Dendritic cell treated with granulocyte-macrophage colony-stimulating factor and Interleukin-4, amounts not matched to agents 40 ng/mL and 50 ng/mL, for 4 days (primary cell): ENCODE data around the gene HK2.

Experiments used
- H3K27ac Mint-ChIP-seq: one replicate; pipeline ENCODE4 v1.8.0; 2022; ENCODE audit warnings: mild to moderate bottlenecking, mixed read lengths
- H3K27me3 Mint-ChIP-seq: one replicate; pipeline ENCODE4 v1.8.0; 2022; ENCODE audit warnings: mild to moderate bottlenecking, mixed read lengths
- H3K36me3 Mint-ChIP-seq: one replicate; pipeline ENCODE4 v1.8.0; 2022; ENCODE audit warnings: low read depth, mixed read lengths
- H3K4me1 Mint-ChIP-seq: one replicate; pipeline ENCODE4 v1.8.0; 2022; ENCODE audit warnings: low read depth, mixed read lengths
- H3K4me3 Mint-ChIP-seq: one replicate; pipeline ENCODE4 v1.8.0; 2022; ENCODE audit warnings: mild to moderate bottlenecking, moderate library complexity, mixed read lengths
- H3K9me3 Mint-ChIP-seq: one replicate; pipeline ENCODE4 v1.8.0; 2022; ENCODE audit warnings: mixed read lengths
- intact Hi-C: fragments of 100-400 bp; cut with micrococcal nuclease; formaldehyde crosslinking; loops from one replicate; pipeline ENCODE4 v1.15.0; 2022

The HK2 gene

DNA sequence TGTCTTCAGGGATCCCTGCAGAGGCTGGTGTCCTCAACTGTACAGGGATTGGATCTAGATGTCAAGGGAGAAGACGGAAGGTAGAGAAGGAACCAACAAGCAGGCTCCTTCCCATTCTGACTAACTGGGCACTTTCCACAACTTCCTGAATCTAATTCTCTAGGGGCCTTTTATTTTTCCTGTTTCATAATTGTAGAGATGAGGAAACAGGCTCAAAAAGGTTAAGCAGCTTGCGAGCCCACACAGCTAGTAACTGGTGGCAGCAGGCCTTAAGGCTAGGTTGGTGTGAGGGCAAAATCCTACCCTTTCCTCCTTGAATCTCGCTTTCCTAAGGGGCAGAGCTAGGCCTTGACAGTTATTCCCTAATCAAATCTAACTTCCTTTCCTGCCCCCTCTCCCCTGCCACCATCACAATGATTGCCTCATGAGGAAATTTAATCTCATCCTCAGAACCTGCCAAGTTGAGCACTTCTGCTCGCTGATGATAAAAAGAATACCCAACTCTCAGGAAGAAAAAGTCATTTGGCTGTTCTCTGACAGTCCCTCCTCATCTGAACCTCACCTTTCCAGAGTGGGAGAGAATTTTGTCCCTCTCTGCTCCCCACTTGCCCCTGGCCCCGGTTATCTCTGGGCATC, 88.8 kb downstream of the HK2 start:
- Mint-ChIP-seq H3K4me1 (peaks cover 42% of the 10 kb centered on the region), H3K36me3 (peaks cover 22% of the 10 kb centered on the region), H3K27me3 (peaks cover 18% of the 10 kb centered on the region), H3K27ac (peak overlapping the region; percentile 71), H3K4me3 (no peak overlapping the region), H3K9me3 (peaks cover 10% of the 10 kb centered on the region)
- intact Hi-C loops: loop anchor here (10.0 kb wide), 1 partner anchor 112 kb away; no protein-coding TSS in a partner anchor

DNA sequence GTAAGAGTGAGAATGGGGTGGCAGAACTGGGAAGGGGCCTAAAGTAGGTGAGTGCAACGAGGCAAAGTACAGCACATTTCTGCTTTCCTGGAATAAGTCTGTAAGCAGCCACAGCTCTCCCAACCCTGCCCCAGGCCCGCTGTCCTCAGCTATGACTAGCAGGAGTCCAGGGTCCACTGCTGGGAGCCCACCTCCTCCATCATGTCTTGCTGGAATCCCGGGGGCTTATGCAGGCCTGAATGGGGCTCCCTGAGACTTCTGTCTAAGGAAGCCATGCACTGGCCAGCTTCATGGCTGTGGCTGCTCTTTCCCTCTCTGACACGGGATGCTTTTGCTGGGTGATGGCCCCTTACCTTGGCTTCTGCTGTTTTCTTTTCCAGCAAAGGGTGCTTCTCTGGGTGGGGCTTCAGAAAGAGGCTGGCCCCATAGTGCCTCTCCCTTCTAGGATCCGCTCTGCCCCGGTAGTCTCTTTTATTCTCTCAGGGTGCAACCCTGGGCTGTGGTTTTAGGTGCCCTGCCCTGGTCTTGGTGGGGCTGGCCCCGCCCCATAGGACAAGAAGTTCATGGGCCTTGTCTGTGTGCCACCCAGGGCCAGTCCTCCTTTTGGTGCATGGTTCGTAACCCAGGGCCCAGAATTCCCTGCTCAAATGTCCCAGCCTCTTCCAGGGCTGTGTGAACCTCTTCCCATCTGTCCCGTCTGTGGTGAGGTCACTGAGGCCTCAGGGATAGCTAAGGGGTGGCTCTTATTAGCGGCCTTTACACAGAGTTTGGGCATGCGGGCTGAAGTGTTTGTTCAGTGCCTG, 90.7 kb downstream of the HK2 start:
- Mint-ChIP-seq H3K9me3 (peaks cover 10% of the 10 kb centered on the region), H3K27me3 (peaks cover 7% of the 10 kb centered on the region), H3K4me1 (peaks cover 42% of the 10 kb centered on the region), H3K4me3 (no peak overlapping the region), H3K36me3 (peaks cover 37% of the 10 kb centered on the region), H3K27ac (peak overlapping the region; percentile 54)
- intact Hi-C loops: loop anchor here (10.0 kb wide), 1 partner anchor 110 kb away; no protein-coding TSS in a partner anchor

DNA sequence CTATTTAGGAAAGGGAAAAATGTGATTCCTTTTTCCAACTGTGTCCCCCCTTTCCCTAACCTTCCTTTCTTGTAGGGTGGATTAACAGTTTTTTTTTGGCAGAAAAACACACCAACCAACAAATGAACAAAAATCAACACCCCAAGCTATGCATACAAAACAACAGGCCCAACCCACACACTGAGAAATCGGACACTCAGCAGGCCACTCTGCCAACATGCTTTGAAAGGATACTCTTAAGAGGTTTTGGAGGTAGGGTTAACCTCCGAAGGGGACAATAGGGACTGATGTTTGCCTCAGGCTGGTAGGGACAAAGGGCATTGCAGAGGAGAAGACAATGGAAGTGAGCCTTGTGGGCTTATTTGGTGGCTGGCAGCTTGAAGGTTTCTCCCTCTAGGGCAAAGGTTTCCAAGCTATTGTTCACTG, 91.4 kb downstream of the HK2 start:
- Mint-ChIP-seq H3K36me3 (peaks cover 44% of the 10 kb centered on the region), H3K27ac (no peak overlapping the region), H3K9me3 (peaks cover 10% of the 10 kb centered on the region), H3K4me1 (peaks cover 42% of the 10 kb centered on the region), H3K27me3 (peaks cover 7% of the 10 kb centered on the region), H3K4me3 (no peak overlapping the region)
- intact Hi-C loops: loop anchor here (10.0 kb wide), 1 partner anchor 109 kb away; no protein-coding TSS in a partner anchor

DNA sequence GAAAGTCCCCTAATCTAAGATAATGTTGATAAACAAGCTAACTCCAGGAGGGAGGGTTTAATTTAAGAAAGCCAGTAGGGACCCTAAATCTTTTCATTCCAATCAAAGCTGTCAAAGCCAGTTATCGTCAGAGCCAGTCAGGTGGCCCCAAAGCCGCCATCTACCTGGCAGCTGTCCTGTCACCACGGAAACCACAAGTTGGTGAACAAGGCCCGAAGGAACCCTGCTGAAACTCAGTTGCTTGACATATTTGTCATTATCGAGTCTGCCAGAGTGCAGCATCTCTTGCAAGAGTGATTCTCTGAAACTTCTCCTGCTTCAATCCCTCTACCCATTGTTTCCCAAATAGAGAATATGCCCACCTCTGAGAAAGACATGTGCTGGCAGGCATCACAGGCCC, 93.7 kb downstream of the HK2 start:
- Mint-ChIP-seq H3K9me3 (no peaks in the 10 kb centered on the region), H3K4me3 (no peak overlapping the region), H3K4me1 (peaks cover 29% of the 10 kb centered on the region), H3K36me3 (peaks cover 54% of the 10 kb centered on the region), H3K27me3 (no peaks in the 10 kb centered on the region), H3K27ac (no peak overlapping the region)
- intact Hi-C loops: loop anchor here (10.0 kb wide), 1 partner anchor 107 kb away; no protein-coding TSS in a partner anchor

DNA sequence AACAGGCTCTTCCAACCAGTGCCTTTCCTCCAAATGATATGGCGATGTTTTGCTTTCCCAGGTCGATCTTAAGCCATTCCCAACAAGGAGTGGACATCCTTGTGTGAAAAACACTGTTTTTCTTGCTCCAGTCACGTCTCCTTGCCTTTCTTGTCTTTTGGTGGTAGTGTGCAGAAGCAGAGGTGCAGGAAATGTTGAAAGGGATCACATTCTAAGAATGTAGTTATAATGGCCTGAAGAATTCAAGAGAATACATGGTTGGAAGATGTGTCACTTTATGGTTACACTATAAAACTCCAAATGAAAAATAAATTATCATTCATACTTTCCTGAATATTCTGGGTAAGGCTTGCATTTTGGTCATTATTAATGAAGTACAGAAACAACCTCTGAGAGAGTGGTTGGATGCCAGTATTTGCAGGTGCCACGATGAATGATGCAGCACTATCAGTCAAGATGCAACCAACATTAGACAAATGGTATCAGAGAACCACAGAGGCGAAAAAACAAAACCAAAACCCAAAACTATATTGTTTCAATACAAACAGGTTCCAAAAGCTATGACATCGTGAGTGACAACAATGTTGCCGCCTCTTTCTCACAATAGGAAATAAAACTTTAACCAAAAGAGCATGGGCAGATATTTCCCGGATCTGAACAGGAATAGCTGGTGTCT, 97.0 kb downstream of the HK2 start:
- Mint-ChIP-seq H3K4me3 (no peak overlapping the region), H3K27ac (no peak overlapping the region), H3K27me3 (no peaks in the 10 kb centered on the region), H3K4me1 (peaks cover 7% of the 10 kb centered on the region), H3K36me3 (peaks cover 65% of the 10 kb centered on the region), H3K9me3 (no peaks in the 10 kb centered on the region)
- intact Hi-C loops: no loop called here

DNA sequence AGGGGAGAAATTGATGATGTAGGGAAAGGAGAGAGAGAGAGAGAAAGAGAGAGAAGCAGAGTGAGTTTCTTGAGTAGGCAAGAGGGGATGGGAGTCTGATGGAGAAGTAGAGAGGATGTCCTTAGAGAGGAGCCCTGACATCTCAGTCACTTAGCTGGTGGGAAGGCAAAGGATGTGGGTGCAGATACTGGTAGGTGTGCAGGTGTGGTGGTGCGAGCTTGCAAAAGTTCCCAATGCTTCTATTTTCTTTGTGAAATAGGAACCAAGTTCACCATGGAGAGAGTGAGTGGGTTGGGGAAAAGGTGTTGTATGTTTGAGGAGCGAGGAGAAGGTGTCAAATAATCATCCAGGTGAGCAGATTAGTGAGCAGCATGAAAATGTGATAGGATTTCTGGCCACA, 98.0 kb downstream of the HK2 start:
- H3K27me3 Mint-ChIP-seq: no peaks in the 10 kb centered on the region
- H3K36me3 Mint-ChIP-seq: peaks cover 61% of the 10 kb centered on the region
- H3K9me3 Mint-ChIP-seq: no peaks in the 10 kb centered on the region
- intact Hi-C loops: no loop called here
- peaks cover 9% of the 10 kb centered on the region for H3K4me1 Mint-ChIP-seq
- no peak overlapping the region for H3K4me3 Mint-ChIP-seq
- H3K27ac Mint-ChIP-seq: no peak overlapping the region

DNA sequence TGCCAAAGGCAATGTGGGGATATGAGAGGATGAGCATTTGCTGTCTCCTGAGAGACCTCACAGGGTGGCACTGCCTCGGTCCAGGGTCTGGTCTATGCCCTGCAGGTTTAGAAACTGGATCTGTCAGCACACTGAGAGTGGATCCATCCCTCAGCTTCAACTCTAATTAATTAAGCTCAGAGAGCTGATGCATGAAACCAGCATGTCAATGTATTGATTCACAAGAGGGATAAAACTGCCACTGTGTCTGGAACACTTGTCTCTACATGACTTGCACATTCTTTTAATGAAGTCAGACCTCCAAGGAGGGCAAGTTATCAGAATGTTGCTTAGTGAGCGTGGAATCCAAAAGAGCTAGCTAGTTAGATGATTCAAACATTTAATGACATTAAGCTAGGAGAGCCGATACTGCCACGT, 102.1 kb downstream of the HK2 start:
- no peaks in the 10 kb centered on the region for H3K9me3 Mint-ChIP-seq
- no peak overlapping the region for H3K4me3 Mint-ChIP-seq
- intact Hi-C loops: no loop called here
- peaks cover 44% of the 10 kb centered on the region for H3K36me3 Mint-ChIP-seq
- H3K27me3 Mint-ChIP-seq: no peaks in the 10 kb centered on the region
- peaks cover 34% of the 10 kb centered on the region for H3K4me1 Mint-ChIP-seq
- no peak overlapping the region for H3K27ac Mint-ChIP-seq

DNA sequence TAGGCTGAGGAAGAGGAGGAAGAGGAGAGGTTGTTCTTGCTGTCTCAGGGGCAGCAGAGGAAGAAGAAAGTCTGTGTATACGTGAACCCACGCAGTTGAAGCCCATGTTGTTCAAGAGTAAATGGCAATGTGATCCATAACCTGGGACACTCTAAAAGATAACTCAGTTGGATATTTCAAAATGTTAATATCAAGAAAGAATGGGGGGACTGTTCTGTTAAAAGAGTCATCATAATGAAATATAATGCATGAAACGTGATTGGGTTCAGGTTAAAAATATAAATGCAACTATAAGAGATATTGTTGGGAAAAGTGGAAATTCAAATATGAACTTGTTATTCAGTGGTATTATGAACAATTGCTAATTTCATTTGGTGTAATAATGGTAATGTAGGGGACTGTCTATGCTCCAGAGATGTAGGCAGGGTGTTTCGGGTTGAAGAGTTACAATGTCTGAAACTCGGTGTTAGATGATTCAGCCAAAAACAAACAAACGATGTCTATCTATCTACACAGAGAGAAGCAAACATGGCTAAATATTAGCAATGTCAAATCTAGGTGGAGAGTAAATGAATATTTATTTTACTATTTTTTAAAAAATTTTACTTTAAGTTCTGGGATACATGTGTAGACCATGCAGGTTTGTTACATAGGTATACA, 103.4 kb downstream of the HK2 start:
- Mint-ChIP-seq H3K9me3 (no peaks in the 10 kb centered on the region), H3K4me1 (peaks cover 41% of the 10 kb centered on the region), H3K36me3 (peaks cover 32% of the 10 kb centered on the region), H3K4me3 (no peak overlapping the region), H3K27ac (no peak overlapping the region), H3K27me3 (no peaks in the 10 kb centered on the region)
- intact Hi-C loops: no loop called here

DNA sequence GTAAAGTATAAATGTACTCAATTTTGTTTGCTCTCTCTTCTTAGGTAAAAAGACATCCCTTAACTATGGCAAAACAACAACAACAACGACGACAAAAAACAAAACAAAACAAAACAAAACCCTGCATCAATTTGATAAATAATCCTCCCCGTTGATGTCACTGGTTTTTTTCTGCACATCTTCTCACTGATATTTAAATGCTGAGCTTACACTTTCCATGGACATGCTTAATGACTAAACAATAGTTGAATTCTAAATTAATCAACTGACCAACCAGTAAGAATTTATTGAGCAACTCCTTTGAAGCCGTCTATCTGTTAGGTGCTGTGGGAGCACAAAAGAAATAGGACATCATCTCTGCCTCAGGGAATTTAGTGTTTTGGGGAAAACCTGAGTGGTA, 104.3 kb downstream of the HK2 start:
- no peak overlapping the region for H3K27ac Mint-ChIP-seq
- peaks cover 23% of the 10 kb centered on the region for H3K36me3 Mint-ChIP-seq
- no peaks in the 10 kb centered on the region for H3K9me3 Mint-ChIP-seq
- intact Hi-C loops: no loop called here
- peaks cover 38% of the 10 kb centered on the region for H3K4me1 Mint-ChIP-seq
- H3K4me3 Mint-ChIP-seq: no peak overlapping the region
- H3K27me3 Mint-ChIP-seq: no peaks in the 10 kb centered on the region

DNA sequence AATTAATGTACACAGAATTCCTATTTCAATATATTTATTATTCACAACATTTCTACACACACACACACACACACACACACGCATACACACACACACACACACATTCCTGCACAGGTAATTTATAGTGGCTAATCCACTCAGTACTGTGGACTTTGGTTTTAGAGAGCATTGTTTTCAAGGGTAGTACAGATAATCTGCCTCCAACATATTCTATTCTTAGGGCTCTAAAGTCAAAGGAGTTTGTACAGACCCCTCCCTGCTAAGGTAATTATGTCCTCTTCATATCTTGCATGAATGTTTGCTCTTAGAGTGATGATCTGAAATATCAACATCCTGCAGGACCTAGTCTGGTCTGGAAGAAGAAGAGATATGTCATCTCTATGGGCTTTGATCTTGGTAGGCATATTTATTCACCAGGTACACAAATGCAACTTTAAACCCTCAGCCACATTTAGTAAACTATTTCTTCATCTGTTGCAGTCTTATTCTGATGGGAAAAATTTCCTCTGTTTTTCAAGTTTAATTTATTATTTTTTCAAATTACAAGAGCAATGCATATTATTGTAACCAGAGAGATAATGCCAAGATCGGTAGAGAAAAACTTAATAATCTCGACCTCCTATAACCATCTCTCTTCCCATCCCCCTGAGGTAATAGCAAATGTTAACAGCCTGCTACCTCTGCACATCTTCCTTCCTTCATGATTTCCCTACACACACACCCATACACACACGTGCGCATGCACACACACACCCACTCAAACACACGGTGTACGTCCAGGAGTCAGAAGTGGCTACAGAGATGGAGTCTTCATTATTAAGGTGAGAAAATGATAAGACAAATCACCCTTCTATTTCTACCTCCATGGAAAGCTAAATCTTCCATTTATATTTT, 106.2 kb downstream of the HK2 start:
- intact Hi-C loops: no loop called here
- peaks cover 29% of the 10 kb centered on the region for H3K36me3 Mint-ChIP-seq
- peaks cover 50% of the 10 kb centered on the region for H3K4me1 Mint-ChIP-seq
- no peak overlapping the region for H3K4me3 Mint-ChIP-seq
- no peaks in the 10 kb centered on the region for H3K27me3 Mint-ChIP-seq
- no peaks in the 10 kb centered on the region for H3K9me3 Mint-ChIP-seq
- H3K27ac Mint-ChIP-seq: no peak overlapping the region

DNA sequence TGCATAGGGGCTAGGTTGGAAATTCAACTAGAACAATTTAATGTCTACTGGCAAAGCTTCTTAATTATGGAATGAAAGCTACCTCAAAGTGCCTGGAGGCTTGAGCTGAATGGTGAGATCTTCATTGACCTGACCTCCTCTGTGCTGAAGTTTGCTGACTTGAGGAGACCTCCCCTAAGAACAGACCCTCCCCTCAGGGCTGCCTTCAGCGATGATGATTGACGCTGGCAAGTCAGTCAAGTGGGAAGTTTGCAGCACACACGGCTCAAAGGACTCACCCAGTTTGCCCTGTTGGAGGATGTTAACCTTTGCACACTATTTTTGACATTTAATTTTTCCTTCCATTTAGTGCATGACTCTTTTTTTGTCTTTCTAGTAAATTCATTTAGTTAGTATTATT, 107.4 kb downstream of the HK2 start:
- Mint-ChIP-seq H3K4me3 (no peak overlapping the region), H3K4me1 (peaks cover 61% of the 10 kb centered on the region), H3K9me3 (no peaks in the 10 kb centered on the region), H3K36me3 (peaks cover 29% of the 10 kb centered on the region), H3K27me3 (no peaks in the 10 kb centered on the region), H3K27ac (no peak overlapping the region)
- intact Hi-C loops: no loop called here

DNA sequence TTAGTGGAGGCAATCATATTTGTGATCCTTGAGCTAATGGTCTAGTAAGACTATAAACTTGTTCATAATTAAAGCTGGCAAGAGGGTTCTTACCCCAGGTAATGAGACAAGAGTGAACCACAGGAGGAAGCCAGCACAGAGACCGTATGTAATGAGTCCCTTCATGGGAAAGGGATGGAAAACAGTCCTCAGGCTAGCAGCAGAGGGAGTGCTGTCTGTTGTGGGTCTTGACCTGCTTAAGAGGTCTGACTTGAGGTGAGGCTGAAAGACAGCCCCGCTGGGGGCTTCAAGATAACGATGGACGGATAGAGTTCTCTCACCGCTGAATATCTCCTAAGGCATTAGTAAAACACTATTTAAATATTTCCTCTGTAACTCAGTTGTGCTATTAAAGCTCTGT, 108.3 kb downstream of the HK2 start:
- Mint-ChIP-seq H3K27me3 (no peaks in the 10 kb centered on the region), H3K4me3 (no peak overlapping the region), H3K27ac (no peak overlapping the region), H3K9me3 (no peaks in the 10 kb centered on the region), H3K36me3 (peaks cover 24% of the 10 kb centered on the region), H3K4me1 (peaks cover 66% of the 10 kb centered on the region)
- intact Hi-C loops: no loop called here
